HG03520 (cell line): ENCODE data around the gene PRRG3.

ENCODE experiments used
- ATAC-seq: cut with Tn5 transposase; IDR thresholded peaks from one replicate; pipeline ENCODE4 v1.9.1; 2021; ENCODE audit warnings: mild to moderate bottlenecking, moderate library complexity; ENCODE audit not compliant: unreplicated experiment

Gene PRRG3

GRCh38 chrX:151741606-151742005, 46.3 kb downstream of the PRRG3 start:
- no peak for ATAC-seq

- ATAC-seq = no peak
These were observed 47.1 kb downstream of the PRRG3 start for GRCh38 chrX:151742311-151742710.

- no peak for ATAC-seq
These were observed 48.6 kb downstream of the PRRG3 start for GRCh38 chrX:151743651-151744470.

- no peak for ATAC-seq
These were observed 50.4 kb downstream of the PRRG3 start for GRCh38 chrX:151745651-151746050.

- no peak for ATAC-seq
These were observed 51.2 kb downstream of the PRRG3 start for GRCh38 chrX:151746502-151746901.

DNA sequence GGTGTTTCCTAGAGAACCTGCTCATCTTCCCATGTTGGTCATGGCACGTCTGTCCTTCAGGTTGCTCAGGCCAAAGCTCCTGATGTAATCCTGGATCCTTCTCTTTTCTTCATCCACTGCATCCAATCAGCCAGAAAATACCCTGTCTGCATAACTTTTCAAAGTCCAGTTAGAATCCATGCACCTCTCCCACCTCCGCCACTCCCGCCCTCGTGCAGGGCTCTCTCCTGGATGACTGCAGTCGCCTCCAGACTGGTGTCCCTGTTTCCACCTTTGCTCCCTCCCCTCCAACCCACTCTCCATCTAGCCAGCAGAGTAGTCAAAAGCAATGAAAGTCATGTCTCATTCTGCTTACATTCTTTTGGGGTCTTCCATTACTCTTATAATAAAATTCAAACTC, 55.3 kb downstream of the PRRG3 start:
- ATAC-seq = no peak

DNA sequence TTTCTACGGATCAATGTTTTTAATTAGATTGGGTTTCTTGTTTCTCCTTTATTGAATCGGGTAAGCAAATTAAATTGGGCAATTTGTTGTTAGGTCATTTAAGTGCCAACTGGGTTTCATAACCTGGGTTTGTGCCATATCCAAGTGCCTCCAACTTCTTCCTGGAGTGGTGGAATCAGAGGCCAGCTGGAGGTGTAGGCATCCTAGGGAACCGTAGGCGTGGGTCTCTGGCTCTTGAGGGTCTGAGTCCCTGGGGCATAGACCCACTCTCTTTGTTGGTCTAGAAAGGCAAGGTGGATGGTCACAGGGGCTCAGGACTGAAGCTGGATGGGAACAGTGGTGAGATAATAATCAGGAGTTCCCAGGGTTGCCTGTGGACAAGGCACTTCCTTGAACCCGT, 57.6 kb downstream of the PRRG3 start:
- no peak for ATAC-seq

GRCh38 chrX:151753313-151754046, 58.2 kb downstream of the PRRG3 start:
- ATAC-seq = peak; percentile 81

DNA sequence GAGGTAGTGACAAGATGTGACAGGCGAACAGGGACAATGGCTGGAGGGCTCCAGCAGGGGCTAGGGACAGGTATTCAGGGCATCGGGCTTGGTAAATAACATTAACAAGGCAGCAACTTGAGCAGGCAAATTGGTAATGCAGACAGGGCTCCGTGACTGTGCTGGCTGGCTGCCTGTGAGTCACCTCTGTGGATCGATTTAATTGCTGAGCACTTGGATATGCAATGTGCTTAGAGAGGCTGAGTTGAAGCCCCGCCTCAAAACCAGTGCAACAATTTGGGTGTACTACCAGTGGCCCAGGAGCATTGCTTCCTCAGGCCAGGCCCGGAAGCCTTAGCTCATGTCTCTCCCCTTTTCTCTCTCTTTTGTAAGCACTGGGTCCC, 58.8 kb downstream of the PRRG3 start:
- ATAC-seq = no peak

DNA sequence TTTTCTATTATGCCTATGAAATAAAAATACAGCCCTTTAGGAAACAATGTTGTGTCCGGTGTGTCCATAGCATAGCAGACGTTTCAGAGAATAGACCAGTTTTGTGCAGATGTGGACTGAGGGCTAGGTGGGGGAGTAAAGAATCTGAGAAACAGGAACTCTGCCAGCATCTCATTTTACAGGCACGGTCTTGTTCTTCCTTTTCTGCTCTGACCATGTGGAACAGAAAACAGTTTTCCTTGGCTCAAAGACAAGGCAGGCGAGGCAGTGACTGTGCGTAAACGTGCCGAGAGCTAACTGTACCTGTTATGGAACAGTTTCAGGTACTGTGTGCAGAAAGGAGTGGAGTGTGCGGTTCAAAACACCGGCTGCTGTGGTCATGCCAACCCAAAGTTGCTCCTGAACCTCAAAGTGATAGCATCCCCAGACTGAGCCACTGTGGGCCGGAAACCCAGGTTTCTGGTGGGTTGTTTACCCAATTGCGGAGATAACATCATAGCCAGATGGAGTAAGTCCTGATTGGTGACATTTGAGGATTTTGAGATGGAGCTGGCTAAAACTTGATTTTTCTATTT, 59.5 kb downstream of the PRRG3 start:
- no peak for ATAC-seq
